ENCODE data around the gene USP27X. TPM values are rescaled to one million over a fixed set of nuclear protein-coding genes. Genes with fewer than 3 reads are reported as not detected.

Gene USP27X
- total and polyA plus RNA-seq, 2 experiments from 2014 or later: 0.31 to 1.2 TPM

DNA sequence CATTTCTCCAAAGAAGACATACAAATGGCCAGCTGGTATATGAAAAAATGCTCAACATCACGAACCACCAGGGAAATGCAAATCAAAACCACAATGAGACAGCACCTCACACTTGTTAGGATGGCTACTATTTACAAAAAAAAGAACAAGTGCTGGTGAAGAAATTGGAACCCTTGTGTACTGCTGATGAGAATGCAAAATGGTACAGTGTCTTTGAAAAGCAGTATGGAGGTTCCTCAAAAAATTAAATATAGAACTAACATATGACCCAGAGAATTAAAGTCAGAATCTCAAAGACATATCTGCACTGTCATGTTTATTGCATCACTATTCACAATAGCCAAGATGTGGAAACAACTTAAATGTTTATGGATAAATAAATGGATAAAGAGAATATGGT lies 29.3 kb upstream of the USP27X start:
- Histone ChIP-seq H3K9ac (no peak overlapping the region), H3K9me3 (ENCODE audit: low read depth) (no peaks in the 10 kb centered on the region), H2AFZ (no peak overlapping the region), H3K9me2 (ENCODE audit: insufficient read depth) (no peaks in the 10 kb centered on the region), H3K27ac (no peak overlapping the region), H3F3A (ENCODE audit: insufficient read depth) (no peaks in the 10 kb centered on the region), H3K36me3 (ENCODE audit: low read depth) (no peaks in the 10 kb centered on the region), H3K4me2 (ENCODE audit: unreplicated experiment) (no peak overlapping the region), H3K4me1 (ENCODE audit: insufficient read depth) (no peaks in the 10 kb centered on the region), H3K4me3 (no peak overlapping the region), H3K27me3 (replicated peaks; ENCODE audit: insufficient read depth) (no peaks in the 10 kb centered on the region), H4K20me1 (ENCODE audit: insufficient read depth) (no peaks in the 10 kb centered on the region), H3K79me2 (ENCODE audit: insufficient read depth) (no peaks in the 10 kb centered on the region)
- no peak for DNase-seq
- TF ChIP-seq EZH2 (IDR thresholded peaks at IDR 0.05; ENCODE audit: insufficient read depth, poor library complexity, severe bottlenecking): no peak
- TF ChIP-seq EZH2phosphoT487 (IDR thresholded peaks at IDR 0.05; ENCODE audit: insufficient read depth, low read depth): no peak
- in situ Hi-C loops (cut with MboI): no loop called here
- WGBS, 2 experiments (ENCODE audit: low coverage in 1 of 2, low lambda C conversion rate in 2 of 2, missing lambda C conversion rate in 2 of 2): 32 to 44% methylated on average over 1 of the region's 1 CpG

DNA sequence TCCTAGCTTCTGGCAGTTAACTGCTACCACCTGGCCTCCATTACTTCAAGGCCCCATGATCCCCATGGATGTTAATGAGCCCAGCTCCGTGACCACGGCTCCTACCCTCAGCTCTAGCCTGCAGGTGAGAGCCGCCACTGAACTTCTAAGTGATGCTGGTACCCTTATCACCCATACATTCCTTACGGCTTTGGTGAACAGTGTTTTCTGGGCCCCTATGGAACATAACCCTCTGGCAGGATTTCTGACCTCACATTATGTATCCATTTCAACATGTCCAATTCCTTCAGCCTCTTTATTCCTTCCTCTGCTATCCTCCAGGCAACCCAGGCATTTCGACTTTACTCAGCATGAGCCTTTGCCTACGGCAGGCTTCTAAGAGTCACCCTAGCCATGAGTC lies 25.6 kb upstream of the USP27X start:
- Histone ChIP-seq H3K9me3 (ENCODE audit: low read depth) (no peaks in the 10 kb centered on the region), H3K4me3 (no peak overlapping the region), H3K9me2 (ENCODE audit: insufficient read depth) (no peaks in the 10 kb centered on the region), H3K4me1 (ENCODE audit: insufficient read depth) (no peaks in the 10 kb centered on the region), H3K9ac (no peak overlapping the region), H3K27ac (no peak overlapping the region), H3K4me2 (ENCODE audit: unreplicated experiment) (no peak overlapping the region), H4K20me1 (ENCODE audit: insufficient read depth) (no peaks in the 10 kb centered on the region), H3K27me3 (replicated peaks; ENCODE audit: insufficient read depth) (no peaks in the 10 kb centered on the region), H3K36me3 (ENCODE audit: low read depth) (no peaks in the 10 kb centered on the region), H3F3A (ENCODE audit: insufficient read depth) (no peaks in the 10 kb centered on the region), H2AFZ (no peak overlapping the region), H3K79me2 (ENCODE audit: insufficient read depth) (no peaks in the 10 kb centered on the region)
- 42 to 52% methylated on average over 6 of the region's 6 CpGs for WGBS, 2 experiments (ENCODE audit: low coverage in 1 of 2, low lambda C conversion rate in 2 of 2, missing lambda C conversion rate in 2 of 2)
- DNase-seq: no peak
- in situ Hi-C loops (cut with MboI): no loop called here
- TF ChIP-seq EZH2 (IDR thresholded peaks at IDR 0.05; ENCODE audit: insufficient read depth, poor library complexity, severe bottlenecking): no peak
- TF ChIP-seq EZH2phosphoT487 (IDR thresholded peaks at IDR 0.05; ENCODE audit: insufficient read depth, low read depth): no peak

GRCh38 chrX:49856819-49857218 lies 22.5 kb upstream of the USP27X start:
- no peaks in the 10 kb centered on the region for H3K27me3 ChIP-seq (replicated peaks; ENCODE audit: insufficient read depth)
- no peaks in the 10 kb centered on the region for H3K36me3 ChIP-seq (ENCODE audit: low read depth)
- no peak for DNase-seq
- H3K4me2 ChIP-seq (ENCODE audit: unreplicated experiment): no peak overlapping the region
- H3K9ac ChIP-seq: no peak overlapping the region
- H2AFZ ChIP-seq: no peak overlapping the region
- no peaks in the 10 kb centered on the region for H3F3A ChIP-seq (ENCODE audit: insufficient read depth)
- TF ChIP-seq EZH2phosphoT487 (IDR thresholded peaks at IDR 0.05; ENCODE audit: insufficient read depth, low read depth): no peak
- no peak for TF ChIP-seq EZH2 (IDR thresholded peaks at IDR 0.05; ENCODE audit: insufficient read depth, poor library complexity, severe bottlenecking)
- H3K79me2 ChIP-seq (ENCODE audit: insufficient read depth): no peaks in the 10 kb centered on the region
- H4K20me1 ChIP-seq (ENCODE audit: insufficient read depth): no peaks in the 10 kb centered on the region
- H3K4me1 ChIP-seq (ENCODE audit: insufficient read depth): no peaks in the 10 kb centered on the region
- H3K9me3 ChIP-seq (ENCODE audit: low read depth): no peaks in the 10 kb centered on the region
- 17 to 26% methylated on average over 2 of the region's 2 CpGs for WGBS, 2 experiments (ENCODE audit: low coverage in 1 of 2, low lambda C conversion rate in 2 of 2, missing lambda C conversion rate in 2 of 2)
- in situ Hi-C loops (cut with MboI): no loop called here
- no peaks in the 10 kb centered on the region for H3K9me2 ChIP-seq (ENCODE audit: insufficient read depth)
- no peak overlapping the region for H3K27ac ChIP-seq
- no peak overlapping the region for H3K4me3 ChIP-seq

DNA sequence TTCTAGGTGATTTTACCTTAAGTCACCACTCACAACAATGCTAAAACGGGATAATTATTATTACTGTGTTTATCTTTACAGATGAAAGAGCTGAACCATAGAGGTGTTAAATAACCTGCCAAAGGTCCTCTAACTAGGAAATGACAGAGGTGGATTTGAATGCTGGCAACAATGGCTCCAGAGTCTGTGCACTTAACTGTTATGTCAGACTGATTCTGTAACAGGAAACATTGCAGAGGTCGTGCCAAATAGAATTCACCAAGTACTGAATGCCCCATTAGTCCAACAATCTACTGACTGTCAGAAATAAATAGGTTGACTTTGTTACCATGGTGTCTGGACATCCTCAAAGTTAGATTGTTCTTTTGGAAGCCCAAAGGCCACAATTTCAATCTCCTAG lies 20.9 kb upstream of the USP27X start:
- no peaks in the 10 kb centered on the region for H3K9me3 ChIP-seq (ENCODE audit: low read depth)
- in situ Hi-C loops (cut with MboI): no loop called here

GRCh38 chrX:49859491-49859890 lies 19.8 kb upstream of the USP27X start:
- no peak overlapping the region for H3K4me2 ChIP-seq (ENCODE audit: unreplicated experiment)
- TF ChIP-seq EZH2phosphoT487 (IDR thresholded peaks at IDR 0.05; ENCODE audit: insufficient read depth, low read depth) (no peak), EZH2 (IDR thresholded peaks at IDR 0.05; ENCODE audit: insufficient read depth, poor library complexity, severe bottlenecking) (no peak)
- no peak overlapping the region for H3K9ac ChIP-seq
- no peak overlapping the region for H3K27ac ChIP-seq
- H3K9me3 ChIP-seq (ENCODE audit: low read depth): no peaks in the 10 kb centered on the region
- no peak for DNase-seq
- no peaks in the 10 kb centered on the region for H3K27me3 ChIP-seq (replicated peaks; ENCODE audit: insufficient read depth)
- no peaks in the 10 kb centered on the region for H4K20me1 ChIP-seq (ENCODE audit: insufficient read depth)
- no peak overlapping the region for H2AFZ ChIP-seq
- no peaks in the 10 kb centered on the region for H3K79me2 ChIP-seq (ENCODE audit: insufficient read depth)
- no peaks in the 10 kb centered on the region for H3F3A ChIP-seq (ENCODE audit: insufficient read depth)
- in situ Hi-C loops (cut with MboI): no loop called here
- H3K4me1 ChIP-seq (ENCODE audit: insufficient read depth): no peaks in the 10 kb centered on the region
- WGBS, 2 experiments (ENCODE audit: low coverage in 1 of 2, low lambda C conversion rate in 2 of 2, missing lambda C conversion rate in 2 of 2): 64 to 89% methylated on average over 1 of the region's 1 CpG
- H3K36me3 ChIP-seq (ENCODE audit: low read depth): no peaks in the 10 kb centered on the region
- H3K4me3 ChIP-seq: no peak overlapping the region
- H3K9me2 ChIP-seq (ENCODE audit: insufficient read depth): no peaks in the 10 kb centered on the region

More for the DNA sequence above, 20.9 kb upstream of the USP27X start:
- H3K36me3 ChIP-seq (ENCODE audit: low read depth): no peaks in the 10 kb centered on the region
- no peak overlapping the region for H2AFZ ChIP-seq
- no peak overlapping the region for H3K4me3 ChIP-seq
- no peaks in the 10 kb centered on the region for H3K27me3 ChIP-seq (replicated peaks; ENCODE audit: insufficient read depth)
- no peak for DNase-seq
- H3K27ac ChIP-seq: no peak overlapping the region
- H3K9ac ChIP-seq: no peak overlapping the region
- no peaks in the 10 kb centered on the region for H3K79me2 ChIP-seq (ENCODE audit: insufficient read depth)
- H3K4me1 ChIP-seq (ENCODE audit: insufficient read depth): no peaks in the 10 kb centered on the region
- no peaks in the 10 kb centered on the region for H3K9me2 ChIP-seq (ENCODE audit: insufficient read depth)
- TF ChIP-seq EZH2 (IDR thresholded peaks at IDR 0.05; ENCODE audit: insufficient read depth, poor library complexity, severe bottlenecking) (no peak), EZH2phosphoT487 (IDR thresholded peaks at IDR 0.05; ENCODE audit: insufficient read depth, low read depth) (no peak)
- no peak overlapping the region for H3K4me2 ChIP-seq (ENCODE audit: unreplicated experiment)
- no peaks in the 10 kb centered on the region for H4K20me1 ChIP-seq (ENCODE audit: insufficient read depth)
- WGBS, 2 experiments (ENCODE audit: low coverage in 1 of 2, low lambda C conversion rate in 2 of 2, missing lambda C conversion rate in 2 of 2): 24 to 29% methylated on average over 2 of the region's 2 CpGs
- no peaks in the 10 kb centered on the region for H3F3A ChIP-seq (ENCODE audit: insufficient read depth)
